Ovary (tissue), 3 donors: Measurements from ENCODE around the gene TRIO.

ENCODE experiments used
- EP300 ChIP-seq: sonication (generic); formaldehyde crosslinking; IDR thresholded peaks from one replicate; pipeline ENCODE4 v1.6.1; 2017; ENCODE audit warnings: antibody characterized with exemption
- POLR2A ChIP-seq: fragments of 450-650 bp; IDR thresholded peaks from one replicate; pipeline ENCODE4 v1.6.1; 2017; ENCODE audit warnings: antibody characterized with exemption, mild to moderate bottlenecking, moderate library complexity
- TF ChIP-seq, protein P1 (sequence below), 3 donors: fragments of 450-650 bp in 2 of 3; fragments of 200-600 bp in 1 of 3; IDR thresholded peaks; one replicate each; pipeline versions ENCODE4 v1.5.1 to v1.8.0; 2016 to 2022; ENCODE audit warnings: antibody characterized with exemption in 3 of 3, mild to moderate bottlenecking in 1 of 3
- donor health status: DM: no; HTN: no; CAD: no.

DNA sequence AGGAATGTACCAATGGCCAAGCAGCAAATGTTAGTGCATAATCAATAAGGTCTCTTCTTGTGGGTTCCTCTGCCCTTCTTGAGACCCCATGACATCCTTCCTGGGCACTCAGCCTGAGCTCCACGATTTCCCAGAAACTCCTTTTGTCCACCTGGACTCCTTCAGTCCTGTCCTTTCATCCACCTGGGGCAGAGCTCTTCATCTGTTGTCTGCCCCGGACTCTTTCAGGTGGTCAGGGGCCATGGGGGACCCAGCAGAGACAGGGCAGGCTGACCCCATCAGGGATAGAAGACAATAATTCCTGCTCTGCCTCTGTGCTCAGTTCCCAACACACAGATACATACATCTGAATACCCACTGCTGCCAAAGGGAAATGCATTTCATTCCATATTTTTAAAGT lies 379.6 kb downstream of the TRIO start:
- TF ChIP-seq, protein P1, sequence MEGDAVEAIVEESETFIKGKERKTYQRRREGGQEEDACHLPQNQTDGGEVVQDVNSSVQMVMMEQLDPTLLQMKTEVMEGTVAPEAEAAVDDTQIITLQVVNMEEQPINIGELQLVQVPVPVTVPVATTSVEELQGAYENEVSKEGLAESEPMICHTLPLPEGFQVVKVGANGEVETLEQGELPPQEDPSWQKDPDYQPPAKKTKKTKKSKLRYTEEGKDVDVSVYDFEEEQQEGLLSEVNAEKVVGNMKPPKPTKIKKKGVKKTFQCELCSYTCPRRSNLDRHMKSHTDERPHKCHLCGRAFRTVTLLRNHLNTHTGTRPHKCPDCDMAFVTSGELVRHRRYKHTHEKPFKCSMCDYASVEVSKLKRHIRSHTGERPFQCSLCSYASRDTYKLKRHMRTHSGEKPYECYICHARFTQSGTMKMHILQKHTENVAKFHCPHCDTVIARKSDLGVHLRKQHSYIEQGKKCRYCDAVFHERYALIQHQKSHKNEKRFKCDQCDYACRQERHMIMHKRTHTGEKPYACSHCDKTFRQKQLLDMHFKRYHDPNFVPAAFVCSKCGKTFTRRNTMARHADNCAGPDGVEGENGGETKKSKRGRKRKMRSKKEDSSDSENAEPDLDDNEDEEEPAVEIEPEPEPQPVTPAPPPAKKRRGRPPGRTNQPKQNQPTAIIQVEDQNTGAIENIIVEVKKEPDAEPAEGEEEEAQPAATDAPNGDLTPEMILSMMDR (IDR thresholded peaks at IDR 0.05) = no peak
- TF ChIP-seq POLR2A (no peak), EP300 (no peak)
